Uterus (tissue), 2 donors: ENCODE data around the gene YBX1.
A peak's percentile ranks its signal among the peaks of the same experiment; 100 is the strongest.

Experiments used
- POLR2A ChIP-seq, 2 donors: fragments of 450-650 bp; IDR thresholded peaks; one replicate each; pipeline ENCODE4 v1.6.1; 2016; ENCODE audit warnings: antibody characterized with exemption in 2 of 2, mild to moderate bottlenecking in 1 of 2, moderate library complexity in 1 of 2
- TF ChIP-seq, protein P1 (sequence below), 4 experiments: fragments of 200-600 bp in 2 of 4; fragments of 450-650 bp in 2 of 4; sonication (generic) in 2 of 4; IDR thresholded peaks; one replicate each; pipeline ENCODE4 v1.5.1; 2016 to 2019; ENCODE audit warnings: antibody characterized with exemption in 4 of 4, mild to moderate bottlenecking in 2 of 4, moderate library complexity in 1 of 4

DNA sequence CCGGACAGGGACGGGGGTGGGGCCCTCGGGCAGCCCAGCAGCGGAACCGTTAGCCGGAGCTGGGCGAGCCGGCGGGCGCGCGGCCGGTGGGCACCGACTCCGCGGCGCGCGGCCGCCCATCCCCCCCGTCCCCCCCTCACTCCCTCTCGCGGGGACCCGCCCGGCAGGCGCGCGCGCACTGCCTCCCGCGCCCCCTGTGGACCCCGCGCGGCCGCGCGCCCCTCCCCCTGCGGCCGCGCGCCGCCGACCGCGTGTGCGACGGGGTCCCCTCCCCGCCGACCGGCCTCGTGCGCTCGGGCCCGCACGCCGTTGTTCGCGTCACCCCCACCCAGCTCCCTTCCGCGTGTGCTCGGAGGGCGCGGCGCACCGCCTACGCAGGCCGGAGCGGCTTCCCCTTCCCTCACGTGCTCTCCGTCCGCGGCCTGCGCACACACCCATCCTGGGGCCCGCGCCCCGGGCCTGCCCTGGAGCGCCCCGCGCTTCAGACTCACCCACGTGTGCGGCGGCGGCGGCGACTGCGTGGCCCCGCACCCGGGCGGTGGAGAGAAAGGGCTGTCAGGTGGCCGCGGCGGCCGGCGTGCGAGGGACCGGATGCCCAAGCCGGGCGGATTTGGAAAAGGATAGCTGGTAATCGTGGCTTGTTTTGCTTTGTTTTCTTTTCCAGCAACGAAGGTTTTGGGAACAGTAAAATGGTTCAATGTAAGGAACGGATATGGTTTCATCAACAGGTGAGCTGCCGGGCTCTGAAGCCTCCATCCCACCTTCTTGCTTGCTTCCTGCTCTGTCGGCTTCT lies 717 bp downstream of the YBX1 start:
- TF ChIP-seq POLR2A (IDR thresholded peaks at IDR 0.05) = peak in 1 of 2 donors; percentile 28
- TF ChIP-seq, protein P1, sequence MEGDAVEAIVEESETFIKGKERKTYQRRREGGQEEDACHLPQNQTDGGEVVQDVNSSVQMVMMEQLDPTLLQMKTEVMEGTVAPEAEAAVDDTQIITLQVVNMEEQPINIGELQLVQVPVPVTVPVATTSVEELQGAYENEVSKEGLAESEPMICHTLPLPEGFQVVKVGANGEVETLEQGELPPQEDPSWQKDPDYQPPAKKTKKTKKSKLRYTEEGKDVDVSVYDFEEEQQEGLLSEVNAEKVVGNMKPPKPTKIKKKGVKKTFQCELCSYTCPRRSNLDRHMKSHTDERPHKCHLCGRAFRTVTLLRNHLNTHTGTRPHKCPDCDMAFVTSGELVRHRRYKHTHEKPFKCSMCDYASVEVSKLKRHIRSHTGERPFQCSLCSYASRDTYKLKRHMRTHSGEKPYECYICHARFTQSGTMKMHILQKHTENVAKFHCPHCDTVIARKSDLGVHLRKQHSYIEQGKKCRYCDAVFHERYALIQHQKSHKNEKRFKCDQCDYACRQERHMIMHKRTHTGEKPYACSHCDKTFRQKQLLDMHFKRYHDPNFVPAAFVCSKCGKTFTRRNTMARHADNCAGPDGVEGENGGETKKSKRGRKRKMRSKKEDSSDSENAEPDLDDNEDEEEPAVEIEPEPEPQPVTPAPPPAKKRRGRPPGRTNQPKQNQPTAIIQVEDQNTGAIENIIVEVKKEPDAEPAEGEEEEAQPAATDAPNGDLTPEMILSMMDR (IDR thresholded peaks at IDR 0.05) = no peak
